Measurements from ENCODE around the gene MAIP1.

- no peak for TF ChIP-seq POLR2A (IDR thresholded peaks at IDR 0.05; ENCODE audit: low read depth, low read length)
- no peak for TF ChIP-seq POLR2AphosphoS5 (IDR thresholded peaks at IDR 0.05; ENCODE audit: low read depth, low read length)
- TF ChIP-seq TAF1 (IDR thresholded peaks at IDR 0.05; ENCODE audit: borderline replicate concordance, low read depth, low read length), result no peak
Observed at GRCh38 chr2:199958014-199958413, 2.6 kb downstream of the MAIP1 start.

Measured in GM12892 (cell line).